GM23248 (cell line): ENCODE measurements around the gene AK1. TPM values are rescaled to one million over a fixed set of nuclear protein-coding genes. Genes with fewer than 3 reads are reported as not detected.

Source experiments
- DNase-seq: peaks from one replicate; pipeline ENCODE4 v3.0.0-alpha.2; 2015
- H2AFZ ChIP-seq: fragments of 200-600 bp; sonication (generic); 2 replicates; pipeline ENCODE4 v1.6.1; 2016; ENCODE audit warnings: antibody characterized with exemption
- H3F3A ChIP-seq: fragments of 200-600 bp; sonication (generic); 2 replicates; pipeline ENCODE4 v1.6.1; 2016; ENCODE audit warnings: mild to moderate bottlenecking, antibody characterized with exemption, mixed run types; ENCODE audit not compliant: insufficient read depth
- H3K27ac ChIP-seq: fragments of 200-600 bp; sonication (generic); 2 replicates; pipeline ENCODE4 v1.5.1; 2016; ENCODE audit warnings: mild to moderate bottlenecking
- H3K27me3 ChIP-seq: fragments of 200-600 bp; sonication (generic); replicated peaks from 2 replicates; pipeline ENCODE4 v1.6.1; 2016; ENCODE audit warnings: mild to moderate bottlenecking; ENCODE audit not compliant: insufficient read depth
- H3K36me3 ChIP-seq: fragments of 200-600 bp; sonication (generic); 2 replicates; pipeline ENCODE4 v1.6.1; 2016; ENCODE audit warnings: low read depth, mild to moderate bottlenecking
- H3K4me1 ChIP-seq: fragments of 200-600 bp; sonication (generic); 2 replicates; pipeline ENCODE4 v1.6.1; 2016; ENCODE audit warnings: mild to moderate bottlenecking; ENCODE audit not compliant: insufficient read depth
- H3K4me2 ChIP-seq: fragments of 200-600 bp; sonication (generic); one replicate; pipeline ENCODE4 v1.6.1; 2016; ENCODE audit warnings: mild to moderate bottlenecking; ENCODE audit not compliant: unreplicated experiment
- H3K4me3 ChIP-seq: fragments of 200-600 bp; sonication (generic); 2 replicates; pipeline ENCODE4 v1.5.1; 2016; ENCODE audit warnings: mild to moderate bottlenecking
- H3K79me2 ChIP-seq: fragments of 200-600 bp; sonication (generic); 2 replicates; pipeline ENCODE4 v1.6.1; 2016; ENCODE audit warnings: mild to moderate bottlenecking; ENCODE audit not compliant: insufficient read depth
- H3K9ac ChIP-seq: fragments of 200-600 bp; sonication (generic); 2 replicates; pipeline ENCODE4 v1.6.1; 2016; ENCODE audit warnings: mild to moderate bottlenecking
- H3K9me2 ChIP-seq: fragments of 200-600 bp; sonication (generic); 2 replicates; pipeline ENCODE4 v1.6.1; 2016; ENCODE audit warnings: mixed run types, mild to moderate bottlenecking, moderate library complexity; ENCODE audit not compliant: insufficient read depth
- H3K9me3 ChIP-seq: fragments of 200-600 bp; sonication (generic); one replicate; pipeline ENCODE4 v1.6.1; 2017; ENCODE audit warnings: low read depth
- H4K20me1 ChIP-seq: fragments of 200-600 bp; sonication (generic); 2 replicates; pipeline ENCODE4 v1.6.0; 2016; ENCODE audit not compliant: insufficient read depth
- EZH2 ChIP-seq: fragments of 200-600 bp; sonication (generic); IDR thresholded peaks from 2 replicates; pipeline ENCODE4 v1.6.1; 2018; ENCODE audit warnings: antibody characterized with exemption, mild to moderate bottlenecking; ENCODE audit not compliant: insufficient read depth, poor library complexity, severe bottlenecking
- EZH2phosphoT487 ChIP-seq: fragments of 200-600 bp; sonication (generic); IDR thresholded peaks from 2 replicates; pipeline ENCODE4 v1.6.1; 2018; ENCODE audit warnings: antibody characterized with exemption, moderate library complexity, mild to moderate bottlenecking, low read depth; ENCODE audit not compliant: insufficient read depth
- WGBS, 2 experiments: methylation state at CpG; one replicate each; pipeline ENCODE4 v1.1.6; 2015 to 2017; ENCODE audit warnings: low lambda C conversion rate in 2 of 2, low coverage in 1 of 2; ENCODE audit errors: missing lambda C conversion rate in 2 of 2; 5-methylcytosine and 5-hydroxymethylcytosine counted together
- in situ Hi-C: fragments of 300-500 bp; cut with MboI; formaldehyde crosslinking; loops from 2 replicates; pipeline ENCODE4 v1.15.0; 2020
- polyA plus RNA-seq: library from polyadenylated mRNA; unstranded; fragments of >200 nt; fragmentation: Nextera tagmentation; extraction: Ambion mirVana; gene quantifications from 2 replicates; pipeline ENCODE4 v1.2.1, GENCODE V29; 2016
- total RNA-seq: library from RNA; depleted of rRNA; stranded (reverse); fragments of >200 nt; shearing (Covaris generic); gene quantifications from 2 replicates; pipeline ENCODE4 v1.2.3, GENCODE V29; 2014; rRNA removed

The AK1 gene, protein sequence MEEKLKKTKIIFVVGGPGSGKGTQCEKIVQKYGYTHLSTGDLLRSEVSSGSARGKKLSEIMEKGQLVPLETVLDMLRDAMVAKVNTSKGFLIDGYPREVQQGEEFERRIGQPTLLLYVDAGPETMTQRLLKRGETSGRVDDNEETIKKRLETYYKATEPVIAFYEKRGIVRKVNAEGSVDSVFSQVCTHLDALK
- total RNA-seq: 51.8 and 52.9 TPM in 2 replicates
- 157 and 159 TPM in 2 replicates for polyA plus RNA-seq

DNA sequence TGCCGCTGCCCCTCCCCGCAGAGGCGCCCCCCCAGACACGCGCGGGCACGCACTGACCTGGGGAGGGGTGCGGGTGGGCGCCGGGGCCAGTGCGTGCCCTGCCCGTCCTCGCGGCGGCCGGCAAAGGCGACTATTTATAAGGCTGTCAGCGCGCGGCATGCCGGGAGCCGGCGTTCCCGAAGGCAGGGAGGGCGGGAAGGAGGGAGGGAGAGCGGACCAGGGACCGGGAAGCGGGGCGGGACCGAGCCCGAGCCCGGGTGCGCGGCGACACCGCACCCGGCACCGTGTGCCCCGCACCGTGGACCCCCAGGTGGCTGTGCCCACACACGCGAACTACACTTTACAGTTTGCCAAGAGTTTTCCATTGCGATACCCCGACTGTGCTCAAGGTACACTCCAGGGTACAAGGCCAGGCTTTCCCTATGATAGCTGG lies at the start of gene AK1:
TSS of gene AK1 (minus strand) at position 110 of the 433 bp plus-strand sequence. CDS start 3,058 bp downstream, outside the sequence.
- no peaks in the 10 kb centered on the region for H4K20me1 ChIP-seq
- H3K9me2 ChIP-seq: no peaks in the 10 kb centered on the region
- peak within 1 kb of the TSS; percentile 73 for H3K9ac ChIP-seq
- in situ Hi-C loops: no loop called here
- peak within 1 kb of the TSS; percentile 80 for H2AFZ ChIP-seq
- H3K9me3 ChIP-seq: no peaks in the 10 kb centered on the region
- no peak for TF ChIP-seq EZH2
- TF ChIP-seq EZH2phosphoT487: no peak
- WGBS, 2 experiments: 0 to 2% methylated on average over 4 to 42 of the region's 44 CpGs
- DNase-seq: peak; percentile 86
- peak within 1 kb of the TSS; percentile 19 for H3K27ac ChIP-seq
- no peaks in the 10 kb centered on the region for H3K27me3 ChIP-seq
- peak within 1 kb of the TSS; percentile 72 for H3K4me3 ChIP-seq
- H3K79me2 ChIP-seq: peaks cover 13% of the 10 kb centered on the region; the same call in 1 of the 2 replicates
- 0 out of 2 replicates have a peak, but pooled peaks cover 15% of the 10 kb centered on the region for H3F3A ChIP-seq
- peak within 1 kb of the TSS; percentile 86 for H3K4me2 ChIP-seq
- H3K36me3 ChIP-seq: no peaks in the 10 kb centered on the region; the same call in 1 of the 2 replicates
- peaks cover 34% of the 10 kb centered on the region for H3K4me1 ChIP-seq

- Histone ChIP-seq H3K4me2 (peak overlapping the region; percentile 20), H3F3A (peaks cover 34% of the 10 kb centered on the region), H3K4me1 (peaks cover 33% of the 10 kb centered on the region), H3K4me3 (peak overlapping the region; percentile 55), H3K9me3 (no peaks in the 10 kb centered on the region), H3K27ac (no peak overlapping the region), H4K20me1 (no peaks in the 10 kb centered on the region), H2AFZ (no peak overlapping the region), H3K79me2 (no peaks in the 10 kb centered on the region), H3K9ac (peak overlapping the region; percentile 49), H3K9me2 (no peaks in the 10 kb centered on the region), H3K27me3 (no peaks in the 10 kb centered on the region), H3K36me3 (no peaks in the 10 kb centered on the region)
- peak; percentile 49 for DNase-seq
- 28 to 29% methylated on average over 18 to 19 of the region's 19 CpGs for WGBS, 2 experiments
- in situ Hi-C loops: no loop called here
- TF ChIP-seq EZH2 (no peak), EZH2phosphoT487 (no peak)
These were observed 49.4 kb upstream of the AK1 start for GRCh38 chr9:127926906-127927200.

GRCh38 chr9:127925959-127926905 lies 48.8 kb upstream of the AK1 start:
- Histone ChIP-seq H3K36me3 (no peaks in the 10 kb centered on the region), H3K27me3 (no peaks in the 10 kb centered on the region), H3K9ac (no peak overlapping the region), H3K4me1 (peaks cover 29% of the 10 kb centered on the region), H4K20me1 (no peaks in the 10 kb centered on the region), H3K27ac (no peak overlapping the region), H3K4me2 (no peak overlapping the region), H2AFZ (no peak overlapping the region), H3K9me3 (no peaks in the 10 kb centered on the region), H3F3A (peaks cover 28% of the 10 kb centered on the region), H3K79me2 (no peaks in the 10 kb centered on the region), H3K4me3 (no peak overlapping the region), H3K9me2 (no peaks in the 10 kb centered on the region)
- no peak for TF ChIP-seq EZH2phosphoT487
- no peak for TF ChIP-seq EZH2
- in situ Hi-C loops: no loop called here
- no peak for DNase-seq
- WGBS, 2 experiments: 82 to 89% methylated on average over 14 of the region's 14 CpGs

GRCh38 chr9:127924736-127925444 lies 47.4 kb upstream of the AK1 start:
- DNase-seq: no peak
- H3K4me3 ChIP-seq: no peak overlapping the region
- no peak overlapping the region for H3K9ac ChIP-seq
- H2AFZ ChIP-seq: no peak overlapping the region
- H3K4me1 ChIP-seq: peaks cover 29% of the 10 kb centered on the region
- no peaks in the 10 kb centered on the region for H3K9me2 ChIP-seq
- peaks cover 24% of the 10 kb centered on the region for H3F3A ChIP-seq
- H4K20me1 ChIP-seq: no peaks in the 10 kb centered on the region
- TF ChIP-seq EZH2phosphoT487 (no peak), EZH2 (no peak)
- H3K27ac ChIP-seq: no peak overlapping the region
- WGBS, 2 experiments: 91 to 92% methylated on average over 22 of the region's 22 CpGs
- in situ Hi-C loops: no loop called here
- H3K9me3 ChIP-seq: no peaks in the 10 kb centered on the region
- no peak overlapping the region for H3K4me2 ChIP-seq
- H3K79me2 ChIP-seq: no peaks in the 10 kb centered on the region
- no peaks in the 10 kb centered on the region for H3K27me3 ChIP-seq
- no peaks in the 10 kb centered on the region for H3K36me3 ChIP-seq
